Gastrocnemius medialis (tissue), 4 donors: ENCODE data around the gene MIPOL1.

Experiments used
- CTCF ChIP-seq, 5 experiments: fragments of 450-650 bp in 3 of 5; fragments of 200-600 bp in 2 of 5; sonication (generic) in 2 of 5; IDR thresholded peaks in 4 of 5; conservative IDR thresholded peaks in 1 of 5; 1 replicate in 4 of 5; 2 replicates in 1 of 5; pipeline ENCODE4 v1.5.1; 2016 to 2019; ENCODE audit warnings: antibody characterized with exemption in 5 of 5, mild to moderate bottlenecking in 3 of 5, moderate library complexity in 3 of 5
- POLR2A ChIP-seq, 2 donors: fragments of 450-650 bp; IDR thresholded peaks; one replicate each; pipeline ENCODE4 v1.6.1; 2017; ENCODE audit warnings: antibody characterized with exemption in 2 of 2, mild to moderate bottlenecking in 2 of 2, moderate library complexity in 2 of 2

- TF ChIP-seq CTCF (IDR thresholded peaks at IDR 0.05 in 4 of 5, conservative IDR thresholded peaks at IDR 0.05 in 1 of 5) (no peak), POLR2A (IDR thresholded peaks at IDR 0.05) (no peak)
Observed at GRCh38 chr14:37411079-37411735, 213.5 kb downstream of the MIPOL1 start.
